Limb (tissue), 2 donors: Measurements from ENCODE around the gene SERTM2.

Experiments
- DNase-seq, 2 donors: peaks; one replicate each; pipeline ENCODE4 v3.0.0-alpha.2; 2016; ENCODE audit errors: extremely low spot score in 2 of 2

Gene SERTM2

DNA sequence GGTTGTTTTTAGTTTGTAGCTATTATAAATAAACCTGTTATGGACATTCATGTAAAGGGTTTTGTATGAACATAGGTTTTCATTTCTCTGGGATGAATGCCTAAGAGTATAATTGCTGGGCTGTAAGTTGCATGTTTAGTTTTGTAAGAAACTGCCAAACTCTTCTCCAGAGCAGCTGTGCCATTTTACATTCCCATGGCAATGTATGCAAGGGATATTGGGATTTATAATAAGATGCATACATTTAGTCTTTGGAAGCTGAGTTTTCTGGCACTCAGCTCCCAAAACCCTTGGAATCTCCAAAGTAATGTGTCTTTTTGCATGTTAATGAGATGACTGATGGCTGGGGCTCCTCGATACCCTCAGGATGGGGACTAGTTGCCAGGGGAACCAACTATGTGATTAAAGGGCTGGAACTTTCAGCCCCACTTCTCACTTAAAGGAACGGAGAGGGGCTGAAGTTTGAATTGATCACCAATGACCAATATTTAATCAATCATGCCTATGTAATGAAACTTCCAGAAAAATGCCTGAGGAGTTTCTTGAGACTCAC is 44.0 kb downstream of the SERTM2 start:
- DNase-seq: no peak

GRCh38 chrX:111560801-111561200 is 49.4 kb downstream of the SERTM2 start:
- DNase-seq: no peak

DNA sequence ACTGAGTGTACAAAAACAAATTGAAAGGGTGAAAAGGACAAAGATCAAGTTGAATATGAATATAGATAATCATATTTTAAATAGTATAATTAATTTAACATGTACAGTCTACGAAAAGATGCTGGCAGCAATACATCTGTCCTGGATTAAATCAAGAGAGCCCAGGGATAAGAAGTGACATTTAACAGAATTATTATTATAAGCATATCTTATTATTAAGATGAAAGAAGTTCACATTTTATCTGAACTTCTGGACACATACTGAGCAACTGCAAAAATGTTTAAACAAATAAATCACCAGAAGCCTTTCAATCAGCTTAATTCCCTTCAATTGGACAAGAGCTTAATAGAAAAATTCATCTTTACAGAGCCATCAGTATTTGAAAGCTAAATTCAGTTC is 50.4 kb downstream of the SERTM2 start:
- no peak for DNase-seq

DNA sequence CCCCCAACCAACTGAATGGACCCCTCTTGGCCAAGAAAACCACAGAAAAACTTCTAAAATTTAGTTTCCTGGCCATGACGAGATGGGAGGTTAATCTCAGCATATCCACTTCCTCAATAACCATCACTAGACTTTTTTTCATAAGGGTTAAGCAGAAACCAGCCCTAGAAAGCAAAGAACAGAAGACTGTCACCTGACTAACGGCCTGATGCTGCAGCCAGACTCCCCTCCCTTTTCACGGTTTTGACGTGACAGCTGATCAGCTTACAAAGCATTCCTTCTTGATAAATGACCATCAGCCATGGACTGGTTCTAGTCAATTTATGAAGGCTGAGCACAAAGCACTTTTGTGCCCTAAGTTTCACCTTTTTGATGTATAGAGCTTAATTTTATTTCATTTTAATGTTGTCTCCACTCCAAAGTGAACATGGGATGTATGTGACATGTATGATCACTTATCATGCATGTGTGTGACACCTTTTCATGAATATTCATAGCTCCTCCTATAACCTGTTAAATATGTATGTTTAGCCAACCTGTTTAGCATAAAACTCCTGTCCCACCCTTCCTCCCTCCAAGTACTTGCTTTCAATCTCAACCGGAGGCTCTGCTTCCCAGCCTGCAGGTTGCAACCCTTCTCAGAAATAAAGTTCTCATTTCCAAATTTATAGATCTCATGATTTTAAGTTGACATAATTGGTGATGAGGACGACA is 56.3 kb downstream of the SERTM2 start:
- no peak for DNase-seq

GRCh38 chrX:111568354-111568753 is 56.9 kb downstream of the SERTM2 start:
- no peak for DNase-seq

DNA sequence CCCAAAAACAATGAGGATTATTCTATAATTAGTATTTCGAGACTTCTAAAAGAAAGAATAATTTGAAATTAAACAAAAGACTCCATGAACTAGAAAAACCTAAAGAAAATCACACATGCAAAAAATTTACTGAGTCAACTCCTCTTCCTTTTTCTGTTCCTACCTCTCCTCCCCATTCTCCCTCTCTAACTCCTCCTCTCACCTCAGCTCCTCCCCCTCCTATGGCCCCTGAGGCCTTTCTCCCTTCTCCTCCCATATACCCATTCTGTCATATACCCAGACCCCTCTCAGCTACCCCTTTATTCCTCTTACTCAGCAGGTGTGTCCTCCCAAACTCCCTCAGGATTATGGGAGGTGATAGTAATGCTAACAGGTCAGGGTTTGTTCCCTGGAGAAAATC is 57.4 kb downstream of the SERTM2 start:
- no peak for DNase-seq
